Ishikawa (cell line): Measurements from ENCODE around the gene KCNC2.

Experiments
- CEBPB ChIP-seq: IDR thresholded peaks from 2 replicates; pipeline ENCODE4 v1.6.1; 2012
- CREB1 ChIP-seq: IDR thresholded peaks from 2 replicates; pipeline ENCODE4 v1.6.1; 2012; ENCODE audit warnings: low read depth
- EGR1 ChIP-seq: IDR thresholded peaks from 2 replicates; pipeline ENCODE4 v1.6.1; 2012
- EP300 ChIP-seq: IDR thresholded peaks from 2 replicates; pipeline ENCODE4 v1.6.1; 2012; ENCODE audit warnings: borderline replicate concordance
- FOXM1 ChIP-seq: IDR thresholded peaks from 2 replicates; pipeline ENCODE4 v1.6.1; 2012; ENCODE audit warnings: low read depth, borderline replicate concordance
- MAX ChIP-seq: IDR thresholded peaks from 2 replicates; pipeline ENCODE4 v1.6.1; 2012
- NFIC ChIP-seq: IDR thresholded peaks from 2 replicates; pipeline ENCODE4 v1.6.1; 2012
- RAD21 ChIP-seq: IDR thresholded peaks from 2 replicates; pipeline ENCODE4 v1.6.1; 2012; ENCODE audit warnings: low read depth
- TAF1 ChIP-seq: IDR thresholded peaks from 2 replicates; pipeline ENCODE4 v1.6.1; 2012; ENCODE audit warnings: low read depth, mild to moderate bottlenecking
- TCF12 ChIP-seq: IDR thresholded peaks from 2 replicates; pipeline ENCODE4 v1.6.1; 2012; ENCODE audit warnings: low read depth
- YY1 ChIP-seq: IDR thresholded peaks from 2 replicates; pipeline ENCODE4 v1.6.1; 2012; ENCODE audit warnings: low read depth
- ZBTB7A ChIP-seq: IDR thresholded peaks from 2 replicates; pipeline ENCODE4 v1.6.1; 2012; ENCODE audit warnings: low read depth
- TF ChIP-seq, protein P1 (sequence below): IDR thresholded peaks from 2 replicates; pipeline ENCODE4 v1.6.1; 2012; ENCODE audit warnings: low read depth, mild to moderate bottlenecking
- TF ChIP-seq, protein P2 (sequence below): IDR thresholded peaks from 2 replicates; pipeline ENCODE4 v1.6.1; 2012

DNA sequence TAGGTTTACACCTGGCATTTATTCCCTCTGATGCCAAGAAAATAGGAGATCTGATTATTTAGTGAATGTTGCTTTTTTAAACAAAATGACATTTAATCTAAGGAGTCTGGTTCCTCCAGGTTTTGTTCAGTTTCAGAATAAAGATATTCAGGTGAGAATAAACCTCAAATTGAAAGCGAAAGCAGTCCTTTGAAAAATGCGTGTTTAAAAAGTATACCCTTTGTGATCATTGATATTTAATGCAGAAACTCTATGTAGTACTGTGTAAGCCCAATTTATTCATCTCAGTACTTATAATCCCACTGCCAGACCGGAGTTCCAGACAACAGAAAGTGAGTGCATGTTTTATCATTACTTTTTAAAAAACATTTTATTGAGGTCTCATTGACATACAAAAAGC, 210.2 kb downstream of the KCNC2 start:
- TF ChIP-seq, protein P1, sequence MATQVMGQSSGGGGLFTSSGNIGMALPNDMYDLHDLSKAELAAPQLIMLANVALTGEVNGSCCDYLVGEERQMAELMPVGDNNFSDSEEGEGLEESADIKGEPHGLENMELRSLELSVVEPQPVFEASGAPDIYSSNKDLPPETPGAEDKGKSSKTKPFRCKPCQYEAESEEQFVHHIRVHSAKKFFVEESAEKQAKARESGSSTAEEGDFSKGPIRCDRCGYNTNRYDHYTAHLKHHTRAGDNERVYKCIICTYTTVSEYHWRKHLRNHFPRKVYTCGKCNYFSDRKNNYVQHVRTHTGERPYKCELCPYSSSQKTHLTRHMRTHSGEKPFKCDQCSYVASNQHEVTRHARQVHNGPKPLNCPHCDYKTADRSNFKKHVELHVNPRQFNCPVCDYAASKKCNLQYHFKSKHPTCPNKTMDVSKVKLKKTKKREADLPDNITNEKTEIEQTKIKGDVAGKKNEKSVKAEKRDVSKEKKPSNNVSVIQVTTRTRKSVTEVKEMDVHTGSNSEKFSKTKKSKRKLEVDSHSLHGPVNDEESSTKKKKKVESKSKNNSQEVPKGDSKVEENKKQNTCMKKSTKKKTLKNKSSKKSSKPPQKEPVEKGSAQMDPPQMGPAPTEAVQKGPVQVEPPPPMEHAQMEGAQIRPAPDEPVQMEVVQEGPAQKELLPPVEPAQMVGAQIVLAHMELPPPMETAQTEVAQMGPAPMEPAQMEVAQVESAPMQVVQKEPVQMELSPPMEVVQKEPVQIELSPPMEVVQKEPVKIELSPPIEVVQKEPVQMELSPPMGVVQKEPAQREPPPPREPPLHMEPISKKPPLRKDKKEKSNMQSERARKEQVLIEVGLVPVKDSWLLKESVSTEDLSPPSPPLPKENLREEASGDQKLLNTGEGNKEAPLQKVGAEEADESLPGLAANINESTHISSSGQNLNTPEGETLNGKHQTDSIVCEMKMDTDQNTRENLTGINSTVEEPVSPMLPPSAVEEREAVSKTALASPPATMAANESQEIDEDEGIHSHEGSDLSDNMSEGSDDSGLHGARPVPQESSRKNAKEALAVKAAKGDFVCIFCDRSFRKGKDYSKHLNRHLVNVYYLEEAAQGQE: no peak
- TF ChIP-seq EP300 (no peak), MAX (no peak), TAF1 (no peak), CEBPB (no peak), RAD21 (no peak), TCF12 (no peak), NFIC (no peak), ZBTB7A (no peak), CREB1 (no peak), FOXM1 (no peak), YY1 (no peak), EGR1 (no peak)
- TF ChIP-seq, protein P2, sequence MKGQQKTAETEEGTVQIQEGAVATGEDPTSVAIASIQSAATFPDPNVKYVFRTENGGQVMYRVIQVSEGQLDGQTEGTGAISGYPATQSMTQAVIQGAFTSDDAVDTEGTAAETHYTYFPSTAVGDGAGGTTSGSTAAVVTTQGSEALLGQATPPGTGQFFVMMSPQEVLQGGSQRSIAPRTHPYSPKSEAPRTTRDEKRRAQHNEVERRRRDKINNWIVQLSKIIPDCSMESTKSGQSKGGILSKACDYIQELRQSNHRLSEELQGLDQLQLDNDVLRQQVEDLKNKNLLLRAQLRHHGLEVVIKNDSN: no peak
